HL-60/S4 treated with phorbol 12-myristate 13-acetate at 8.2 ng/mL for 4 days and 3 days (cell line): ENCODE measurements around the gene NME4.
"Not testable (repeated sequence)": the region's sequence is repeated elsewhere in the genome, so short reads cannot be mapped to it uniquely, and the experiment has no call there.

ENCODE experiments used
- in situ Hi-C: fragments of 300-500 bp; cut with MboI; formaldehyde crosslinking; loops from 2 replicates; pipeline ENCODE4 v1.15.0; 2022; ENCODE audit warnings: low sequenced_read_pairs

Gene NME4

DNA sequence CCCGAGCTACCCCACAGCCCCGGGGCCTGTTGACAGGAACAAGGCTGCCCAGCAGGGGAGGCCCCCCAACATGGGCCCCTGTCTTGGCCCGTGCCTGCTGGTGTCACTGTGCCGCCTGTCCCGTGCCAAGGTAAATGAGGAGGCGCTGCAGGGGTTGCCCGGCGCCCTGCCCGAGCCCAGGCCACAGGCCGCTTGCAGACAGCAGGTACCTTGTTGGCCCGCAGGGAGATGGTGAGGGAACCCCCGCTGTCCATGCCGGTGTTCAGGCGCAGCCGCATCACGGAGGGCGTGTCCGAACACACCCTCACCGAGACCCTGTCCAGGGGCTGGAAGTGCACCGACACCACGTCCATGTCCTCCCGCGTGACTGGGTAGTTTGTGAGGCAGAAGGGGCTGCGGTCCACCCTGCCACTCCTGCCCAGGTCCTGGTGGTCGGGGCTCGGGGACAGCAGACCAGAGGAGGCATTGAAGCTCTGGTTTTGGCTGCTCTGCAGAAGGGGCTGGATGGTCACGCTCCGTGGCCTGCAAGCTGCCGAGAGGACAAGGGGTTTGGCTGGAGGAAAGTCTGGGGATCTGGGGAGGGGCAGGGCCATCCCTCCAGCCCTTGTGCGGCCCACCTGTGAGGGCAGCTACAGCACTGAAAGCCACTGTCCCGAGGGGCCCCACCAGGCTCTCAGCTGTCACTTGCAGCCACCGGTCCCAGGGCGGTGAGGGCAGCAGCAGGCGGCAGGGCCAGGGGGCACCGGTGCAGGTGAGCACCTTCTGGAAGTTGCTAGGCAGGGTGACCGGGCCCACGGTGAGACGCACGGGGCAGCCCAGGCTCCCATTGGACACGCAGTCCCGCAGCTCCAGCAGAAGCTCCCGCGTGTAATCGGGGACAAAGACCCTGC, 20.8 kb upstream of the NME4 start:
- in situ Hi-C loops: no loop called here

DNA sequence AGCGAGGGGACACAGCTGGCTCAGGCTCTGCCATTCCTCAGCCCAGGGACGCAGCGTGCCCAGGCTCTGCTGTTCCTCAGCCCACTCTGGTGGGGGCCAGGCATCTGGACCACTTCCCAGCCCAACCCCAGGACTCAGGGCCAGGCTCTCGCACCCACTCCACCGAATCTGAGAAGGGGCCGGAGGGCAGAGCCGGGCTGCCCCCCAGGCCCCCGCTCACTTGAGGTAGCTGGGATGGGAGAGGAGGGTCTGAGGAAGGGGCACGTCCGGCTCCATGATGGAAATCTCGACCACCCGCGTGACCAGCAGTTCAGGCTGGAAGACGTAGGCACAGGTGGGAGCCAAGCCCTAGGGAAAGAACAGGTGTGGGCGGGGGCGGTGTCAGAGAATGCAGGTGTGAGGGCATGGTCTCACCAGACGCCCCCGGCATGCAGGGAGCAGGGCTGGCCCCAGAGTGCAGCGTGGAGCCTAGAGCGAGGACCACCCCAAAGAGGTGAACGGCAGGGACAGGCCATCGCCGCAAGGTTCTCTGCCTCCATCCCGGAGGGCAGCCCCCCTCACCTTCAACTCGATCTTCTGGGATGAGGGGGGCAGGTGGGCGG, 20.1 kb upstream of the NME4 start:
- in situ Hi-C loops: no loop called here

DNA sequence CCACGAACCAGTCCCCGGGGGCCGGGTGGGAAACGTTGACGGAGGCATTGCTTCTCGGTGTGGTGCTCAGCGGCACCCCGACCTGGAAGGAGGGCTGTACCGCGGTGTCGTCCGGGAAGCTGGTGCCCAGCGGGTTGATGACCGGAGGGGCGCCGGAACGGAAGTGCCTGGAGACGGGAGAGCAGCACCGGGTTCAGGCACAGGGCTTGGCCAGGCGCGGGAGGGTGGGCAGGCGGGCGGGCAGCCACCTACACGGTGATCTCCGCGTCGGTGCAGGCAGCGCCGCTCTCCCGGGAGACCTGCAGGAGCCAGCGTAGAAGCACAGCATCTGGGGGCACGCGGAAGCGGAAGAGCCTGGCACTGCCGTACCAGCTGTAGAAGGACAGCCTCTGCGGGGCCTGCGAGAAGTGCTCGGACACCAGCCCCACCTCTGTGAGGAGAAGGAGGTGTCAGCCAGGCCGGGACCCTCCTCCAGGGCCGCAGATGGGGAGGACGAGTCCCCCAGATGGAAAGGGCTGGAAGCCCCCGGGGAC, 19.5 kb upstream of the NME4 start:
- in situ Hi-C loops: no loop called here

DNA sequence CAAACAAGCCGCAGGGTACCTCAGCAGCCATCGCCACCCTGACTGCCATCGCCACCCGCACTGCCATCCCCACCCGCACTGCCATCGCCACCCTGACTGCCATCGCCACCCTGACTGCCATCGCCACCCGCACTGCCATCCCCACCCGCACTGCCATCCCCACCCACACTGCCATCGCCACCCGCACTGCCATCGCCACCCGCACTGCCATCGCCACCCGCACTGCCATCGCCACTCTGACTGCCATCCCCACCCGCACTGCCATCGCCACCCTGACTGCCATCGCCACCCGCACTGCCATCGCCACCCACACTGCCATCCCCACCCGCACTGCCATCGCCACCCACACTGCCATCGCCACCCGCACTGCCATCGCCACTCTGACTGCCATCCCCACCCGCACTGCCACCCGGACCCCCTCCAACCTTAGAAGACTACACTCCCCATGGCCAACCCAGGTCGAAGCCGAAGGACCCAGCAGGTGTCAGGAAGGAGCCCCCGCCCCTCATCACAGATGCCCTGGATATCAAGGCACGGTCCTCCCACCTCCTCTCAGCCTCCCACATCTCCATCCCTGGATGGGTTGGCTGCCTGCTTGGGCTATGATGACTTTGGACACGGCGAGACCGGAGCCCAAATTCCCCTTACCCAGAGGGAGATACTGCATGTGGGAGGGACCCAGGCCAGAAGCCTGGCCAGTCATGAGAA, 18.7 kb upstream of the NME4 start:
- in situ Hi-C loops: not testable (repeated sequence)

DNA sequence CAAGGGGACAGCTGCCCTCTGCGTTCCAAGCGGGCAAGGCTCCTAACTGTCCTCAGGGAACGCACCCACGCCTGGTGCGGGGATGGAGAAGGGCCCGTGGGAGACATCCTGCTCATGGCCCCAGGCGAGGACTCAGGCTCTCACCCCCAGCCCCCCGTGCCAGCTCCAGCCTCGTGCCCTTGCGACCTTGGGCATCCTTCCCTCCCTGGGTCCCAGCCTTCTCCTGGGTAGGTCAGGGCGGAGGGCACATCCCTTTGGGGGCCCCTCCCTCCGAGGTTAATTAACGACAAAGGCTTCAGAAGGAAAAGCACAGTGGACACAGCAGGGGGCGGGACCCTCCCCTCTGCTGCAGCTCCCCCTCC, 18.2 kb upstream of the NME4 start:
- in situ Hi-C loops: no loop called here

DNA sequence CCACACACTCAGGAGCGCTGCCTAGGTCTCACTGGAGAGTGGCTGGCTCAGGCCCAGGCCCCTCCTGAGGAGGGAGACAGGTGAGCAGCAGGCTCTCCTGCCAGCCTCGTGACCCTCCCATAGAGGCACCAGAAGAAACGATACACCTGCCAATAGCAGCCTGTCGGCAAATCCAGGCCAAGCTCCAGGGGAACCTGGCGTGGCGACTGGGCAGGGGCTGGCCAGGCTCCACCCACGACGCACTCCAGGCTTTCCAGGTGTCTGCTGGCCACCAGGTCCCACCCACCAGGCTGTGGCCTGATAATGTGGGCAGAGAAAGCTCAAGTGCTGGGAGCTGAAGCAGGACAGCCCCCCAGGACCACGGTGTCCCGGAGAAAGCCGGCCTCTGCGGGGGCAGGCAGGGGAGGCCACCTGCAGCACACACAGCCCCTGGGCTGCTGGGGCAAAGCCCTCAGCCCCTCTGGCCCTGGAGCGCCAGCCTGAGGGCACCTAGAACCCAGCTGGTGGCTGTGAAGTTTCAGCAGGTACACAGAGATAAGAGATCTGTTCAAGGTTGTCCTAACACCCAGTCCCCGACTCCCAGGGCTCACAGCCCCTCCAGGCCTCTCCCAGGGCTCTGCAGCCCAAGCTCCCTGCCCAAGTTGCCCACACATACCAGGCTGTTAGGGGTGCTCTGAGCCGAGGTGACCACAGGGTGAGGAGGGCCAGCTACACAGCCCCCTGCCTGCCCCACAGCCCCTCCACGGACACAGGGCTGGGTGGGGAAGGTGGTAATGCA, 17.6 kb upstream of the NME4 start:
- in situ Hi-C loops: no loop called here

- in situ Hi-C loops: no loop called here
Observed at GRCh38 chr16:379961-380761, 16.8 kb upstream of the NME4 start.

DNA sequence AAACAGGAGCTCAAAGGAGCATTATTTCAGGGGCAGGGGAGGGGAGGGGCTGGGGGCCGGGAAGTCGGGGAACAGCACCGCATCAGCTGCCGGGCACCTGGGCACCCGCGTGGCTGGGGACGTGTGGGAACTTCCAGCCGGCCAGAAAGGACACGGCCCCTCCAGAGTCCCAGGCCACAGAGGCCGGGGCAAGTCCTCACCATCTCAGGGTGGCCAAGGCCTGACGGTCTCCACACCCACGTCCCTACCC, 16.3 kb upstream of the NME4 start:
- in situ Hi-C loops: no loop called here

- in situ Hi-C loops: no loop called here
Observed at GRCh38 chr16:381012-381788, 15.8 kb upstream of the NME4 start.

- in situ Hi-C loops: no loop called here
Observed at GRCh38 chr16:381789-382717, 14.9 kb upstream of the NME4 start, which contains the start of gene PGAP6. TSS of gene PGAP6 (minus strand) at chr16:381978. CDS start at chr16:381821, 157 bp downstream.

- in situ Hi-C loops: no loop called here
Observed at GRCh38 chr16:383326-384051, 13.5 kb upstream of the NME4 start.

DNA sequence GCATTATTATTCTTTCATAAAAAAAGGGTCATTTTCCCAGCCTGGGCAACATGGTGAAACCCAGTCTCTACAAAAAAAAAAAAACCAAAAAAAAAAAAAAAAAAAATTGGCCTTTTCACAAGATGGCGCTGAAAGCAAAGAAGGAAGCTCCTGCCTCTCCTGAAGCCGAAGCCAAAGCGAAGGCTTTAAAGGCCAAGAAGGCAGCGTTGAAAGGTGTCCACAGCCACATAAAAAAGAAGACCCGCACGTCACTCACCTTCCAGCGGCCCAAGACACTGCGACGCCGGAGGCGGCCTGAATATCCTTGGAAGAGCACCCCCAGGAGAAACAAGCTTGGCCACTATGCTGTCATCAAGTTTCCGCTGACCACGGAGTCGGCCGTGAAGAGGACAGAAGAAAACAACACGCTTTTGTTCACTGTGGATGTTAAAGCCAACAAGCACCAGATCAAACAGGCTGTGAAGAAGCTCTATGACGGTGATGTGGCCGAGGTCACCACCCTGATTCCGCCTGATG, 10.3 kb upstream of the NME4 start:
- in situ Hi-C loops: no loop called here

- in situ Hi-C loops: not testable (repeated sequence)
Observed at GRCh38 chr16:387761-388666, 9.0 kb upstream of the NME4 start.

- in situ Hi-C loops: no loop called here
Observed at GRCh38 chr16:389352-389751, 7.6 kb upstream of the NME4 start.

GRCh38 chr16:391885-392335, 5.1 kb upstream of the NME4 start:
- in situ Hi-C loops: no loop called here

GRCh38 chr16:392450-393030, 4.5 kb upstream of the NME4 start:
- in situ Hi-C loops: no loop called here
